Urinary bladder (tissue), 4 donors: ENCODE results near the gene CMIP. TPM values are rescaled to one million over a fixed set of nuclear protein-coding genes. Genes with fewer than 3 reads are reported as not detected.

ENCODE experiments used
- DNase-seq: peaks from one replicate; pipeline ENCODE4 v3.0.0-alpha.2; 2015; ENCODE audit errors: extremely low spot score
- H3K27ac ChIP-seq: one replicate; pipeline ENCODE4 v1.5.1; 2013; ENCODE audit warnings: low read depth, mild to moderate bottlenecking, moderate library complexity
- H3K36me3 ChIP-seq: one replicate; pipeline ENCODE4 v1.6.1; 2013; ENCODE audit warnings: mild to moderate bottlenecking, moderate library complexity; ENCODE audit not compliant: insufficient read depth
- H3K4me1 ChIP-seq: one replicate; pipeline ENCODE4 v1.6.1; 2013; ENCODE audit warnings: mild to moderate bottlenecking, moderate library complexity; ENCODE audit not compliant: insufficient read depth
- H3K4me3 ChIP-seq: one replicate; pipeline ENCODE4 v1.5.1; 2013; ENCODE audit warnings: low read depth, low read length
- WGBS: extraction: QIAGEN DNeasy Blood & Tissue Kit; methylation state at CpG from one replicate; pipeline ENCODE4 v1.1.7; 2013; 5-methylcytosine and 5-hydroxymethylcytosine counted together
- polyA plus RNA-seq: library from polyadenylated mRNA; stranded (reverse); fragments of 200-250 nt; gene quantifications from one replicate; pipeline ENCODE4 v1.2.3, GENCODE V29; 2013
- total RNA-seq: library from RNA; depleted of rRNA; stranded (reverse); fragments of >200 nt; gene quantifications from one replicate; pipeline ENCODE4 v1.2.3, GENCODE V29; 2014
- donor health status: healthy with polysubstance abuse.
- donor health status: healthy.

Gene CMIP
- total and polyA plus RNA-seq, 2 donors: 21.7 to 29.4 TPM

DNA sequence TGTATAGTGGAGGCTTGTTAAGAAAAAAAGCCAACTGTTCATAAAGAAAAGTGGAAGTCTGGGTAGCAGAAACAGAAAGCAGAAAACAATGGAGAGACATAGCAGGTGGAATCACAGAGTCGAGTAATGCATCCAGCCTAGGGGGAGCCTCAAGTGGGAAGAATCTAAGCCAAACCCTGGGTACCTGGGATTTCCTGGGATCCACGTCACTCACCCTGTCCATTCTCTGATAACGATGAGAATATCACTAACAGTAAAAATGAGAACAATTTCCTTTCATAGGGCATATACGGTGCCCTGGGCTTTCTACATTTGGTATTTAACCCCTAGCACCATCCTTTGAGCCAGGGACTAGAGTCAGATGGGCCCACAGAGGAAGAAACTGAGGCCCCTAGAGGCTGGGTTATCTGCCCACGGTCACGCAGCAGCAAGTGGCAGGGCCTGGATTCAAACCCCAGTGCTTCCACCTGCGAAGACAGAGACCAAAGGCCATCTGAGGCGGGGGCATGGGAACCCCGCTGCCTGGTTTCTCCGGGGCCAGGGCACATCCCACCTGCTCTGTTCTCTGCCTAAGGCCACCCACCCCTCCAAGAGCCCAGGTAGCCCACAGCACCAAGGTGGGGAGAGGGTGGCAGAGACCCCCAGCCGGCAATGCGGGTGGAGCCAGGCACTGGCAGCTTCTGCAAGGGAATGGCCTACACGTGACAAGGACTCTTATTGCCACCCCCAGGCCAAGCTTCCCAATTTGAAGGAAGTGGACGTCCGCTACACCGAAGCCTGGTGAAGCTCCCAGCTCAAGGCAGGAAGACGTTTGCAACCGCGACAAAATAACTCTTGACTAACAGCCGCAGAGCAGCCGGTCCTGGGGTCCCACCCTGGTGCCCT lies 264.6 kb downstream of the CMIP start:
- WGBS: 86% methylated on average over 21 of the region's 21 CpGs
- H3K36me3 ChIP-seq: peaks cover 4% of the 10 kb centered on the region

GRCh38 chr16:81710044-81710443 lies 265.4 kb downstream of the CMIP start:
- Histone ChIP-seq H3K27ac (no peak overlapping the region), H3K4me3 (no peak overlapping the region), H3K36me3 (peaks cover 2% of the 10 kb centered on the region), H3K4me1 (no peaks in the 10 kb centered on the region)
- 92% methylated on average over 20 of the region's 20 CpGs for WGBS
- DNase-seq: no peak

More for the DNA sequence above, 264.6 kb downstream of the CMIP start:
- Histone ChIP-seq H3K4me1 (no peaks in the 10 kb centered on the region), H3K27ac (no peak overlapping the region), H3K4me3 (no peak overlapping the region)
- no peak for DNase-seq

DNA sequence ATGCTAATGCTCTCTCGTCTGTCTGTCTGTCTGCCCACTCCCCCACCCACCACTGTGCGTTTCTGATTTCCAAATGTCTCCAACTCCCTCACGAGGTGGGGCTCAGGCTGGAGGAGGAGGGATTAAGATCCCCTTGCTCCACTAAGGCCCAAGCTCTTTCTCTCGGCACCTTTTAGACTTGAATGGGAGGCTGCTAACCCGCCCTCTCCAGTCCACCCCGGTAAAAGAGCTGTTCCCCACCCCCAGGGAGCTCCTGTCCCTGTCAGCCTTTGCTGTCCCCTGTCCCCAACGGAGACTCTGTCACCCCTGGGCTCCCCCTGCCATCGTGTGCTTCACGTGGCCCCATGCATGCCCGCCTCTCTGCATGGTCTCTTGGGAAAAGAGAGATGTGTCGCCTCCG lies 266.0 kb downstream of the CMIP start:
- no peak for DNase-seq
- no peak overlapping the region for H3K27ac ChIP-seq
- 75% methylated on average over 12 of the region's 12 CpGs for WGBS
- H3K4me3 ChIP-seq: no peak overlapping the region
- H3K36me3 ChIP-seq: no peaks in the 10 kb centered on the region
- no peaks in the 10 kb centered on the region for H3K4me1 ChIP-seq

- H3K4me1 ChIP-seq: no peaks in the 10 kb centered on the region
- WGBS: 34% methylated on average over 21 of the region's 21 CpGs
- H3K27ac ChIP-seq: no peak overlapping the region
- DNase-seq: no peak
- no peak overlapping the region for H3K4me3 ChIP-seq
- no peaks in the 10 kb centered on the region for H3K36me3 ChIP-seq
Measured at GRCh38 chr16:81711657-81712319, 267.2 kb downstream of the CMIP start.

DNA sequence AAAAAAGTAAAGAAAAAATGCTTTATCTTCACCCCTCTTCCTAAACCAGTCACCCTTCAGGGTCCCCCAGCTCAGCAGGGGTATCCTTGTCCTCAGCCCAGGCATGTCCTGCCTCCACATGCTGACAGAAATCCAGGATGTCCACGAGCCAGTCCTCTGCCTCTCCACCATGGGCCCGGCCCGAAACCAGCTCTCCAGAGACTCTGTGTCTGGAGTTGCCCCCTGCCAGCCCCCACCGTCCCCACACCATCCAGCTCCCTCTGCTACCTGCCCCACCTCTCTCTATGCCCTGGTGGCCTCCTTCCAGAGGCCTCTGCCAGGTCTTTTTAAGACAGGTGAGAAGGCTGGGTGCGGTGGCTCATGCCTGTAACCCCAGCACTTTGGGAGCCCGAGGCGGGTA lies 268.1 kb downstream of the CMIP start:
- 90% methylated on average over 7 of the region's 7 CpGs for WGBS
- no peaks in the 10 kb centered on the region for H3K4me1 ChIP-seq
- no peak overlapping the region for H3K4me3 ChIP-seq
- no peak for DNase-seq
- no peaks in the 10 kb centered on the region for H3K36me3 ChIP-seq
- H3K27ac ChIP-seq: no peak overlapping the region

DNA sequence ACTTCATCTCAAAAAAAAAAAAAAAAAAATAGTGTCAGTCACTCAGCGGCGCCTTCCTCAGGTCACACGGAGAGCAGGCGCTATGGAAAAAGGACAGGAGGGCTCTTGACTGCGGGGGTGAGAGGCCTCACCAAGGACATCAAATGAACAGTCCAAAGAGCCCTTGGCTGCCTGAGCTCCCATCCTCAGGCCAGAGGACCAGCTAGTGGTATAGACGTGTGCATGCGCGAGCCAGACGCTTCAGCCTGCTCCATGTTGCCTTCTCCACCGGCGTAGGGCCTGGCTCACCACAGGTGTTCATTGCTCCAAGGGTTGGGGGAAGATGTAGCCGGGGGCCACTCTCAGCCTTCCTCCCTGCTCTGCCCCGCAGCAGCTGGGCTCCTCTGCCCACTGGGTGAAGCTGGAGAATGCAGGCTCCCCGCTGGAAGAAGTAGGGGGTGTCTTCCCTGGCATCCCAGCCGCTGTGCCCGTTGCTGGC lies 268.7 kb downstream of the CMIP start:
- no peak for DNase-seq
- H3K36me3 ChIP-seq: no peaks in the 10 kb centered on the region
- no peak overlapping the region for H3K4me3 ChIP-seq
- 93% methylated on average over 16 of the region's 16 CpGs for WGBS
- no peak overlapping the region for H3K27ac ChIP-seq
- H3K4me1 ChIP-seq: no peaks in the 10 kb centered on the region

- no peak for DNase-seq
- Histone ChIP-seq H3K36me3 (no peaks in the 10 kb centered on the region), H3K4me3 (no peak overlapping the region), H3K27ac (no peak overlapping the region), H3K4me1 (no peaks in the 10 kb centered on the region)
- WGBS: 95% methylated on average over 11 of the region's 11 CpGs
Measured at GRCh38 chr16:81713796-81714195, 269.2 kb downstream of the CMIP start.

GRCh38 chr16:81714583-81714982 lies 270.0 kb downstream of the CMIP start:
- 94% methylated on average over 7 of the region's 7 CpGs for WGBS
- H3K4me1 ChIP-seq: no peaks in the 10 kb centered on the region
- H3K27ac ChIP-seq: no peak overlapping the region
- DNase-seq: no peak
- H3K4me3 ChIP-seq: no peak overlapping the region
- H3K36me3 ChIP-seq: no peaks in the 10 kb centered on the region

DNA sequence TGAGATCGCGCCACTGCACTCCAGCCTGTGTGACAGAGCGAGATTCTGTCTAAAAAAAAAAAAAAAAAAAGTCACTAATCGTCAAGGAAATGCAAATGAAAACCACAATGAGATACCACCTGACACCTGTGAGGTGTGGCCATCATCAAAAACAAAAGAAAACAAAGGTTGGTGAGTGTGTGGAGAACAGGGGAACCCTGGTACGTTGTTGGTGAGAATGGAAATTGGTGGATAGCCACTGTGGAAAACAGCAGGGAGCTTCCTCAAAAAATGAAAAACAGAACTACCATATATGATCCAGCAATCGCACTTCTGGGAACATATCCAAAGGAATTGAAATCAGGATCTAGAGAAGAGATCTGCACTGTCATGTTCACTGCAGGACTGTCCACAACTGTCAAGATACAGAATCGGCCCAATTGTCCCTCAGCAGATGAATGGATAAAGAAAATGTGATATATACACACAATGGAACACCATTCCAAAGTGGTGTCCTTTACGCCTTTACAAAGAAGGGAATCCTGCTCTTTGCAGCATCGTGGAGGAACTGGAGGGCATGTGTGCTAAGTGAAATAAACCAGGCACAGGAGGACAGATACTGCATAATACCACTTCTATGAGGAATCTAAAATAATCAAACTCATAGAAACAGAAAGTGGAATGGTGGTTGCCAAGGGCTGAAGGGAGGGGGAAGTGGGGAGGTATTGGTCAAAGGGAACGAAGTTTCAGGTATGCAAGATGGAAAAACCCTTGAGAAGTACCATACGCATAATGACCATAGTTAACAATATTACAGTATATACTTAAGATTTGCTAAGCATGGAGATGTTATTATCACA lies 271.0 kb downstream of the CMIP start:
- 55% methylated on average over 11 of the region's 11 CpGs for WGBS
- no peak overlapping the region for H3K27ac ChIP-seq
- H3K4me3 ChIP-seq: no peak overlapping the region

GRCh38 chr16:81716478-81717225 lies 272.0 kb downstream of the CMIP start:
- Histone ChIP-seq H3K27ac (no peak overlapping the region), H3K36me3 (no peaks in the 10 kb centered on the region), H3K4me3 (no peak overlapping the region), H3K4me1 (peaks cover 2% of the 10 kb centered on the region)
- 77% methylated on average over 10 of the region's 10 CpGs for WGBS
- DNase-seq: no peak

More for the DNA sequence above, 271.0 kb downstream of the CMIP start:
- no peaks in the 10 kb centered on the region for H3K4me1 ChIP-seq
- no peak for DNase-seq
- H3K36me3 ChIP-seq: no peaks in the 10 kb centered on the region

DNA sequence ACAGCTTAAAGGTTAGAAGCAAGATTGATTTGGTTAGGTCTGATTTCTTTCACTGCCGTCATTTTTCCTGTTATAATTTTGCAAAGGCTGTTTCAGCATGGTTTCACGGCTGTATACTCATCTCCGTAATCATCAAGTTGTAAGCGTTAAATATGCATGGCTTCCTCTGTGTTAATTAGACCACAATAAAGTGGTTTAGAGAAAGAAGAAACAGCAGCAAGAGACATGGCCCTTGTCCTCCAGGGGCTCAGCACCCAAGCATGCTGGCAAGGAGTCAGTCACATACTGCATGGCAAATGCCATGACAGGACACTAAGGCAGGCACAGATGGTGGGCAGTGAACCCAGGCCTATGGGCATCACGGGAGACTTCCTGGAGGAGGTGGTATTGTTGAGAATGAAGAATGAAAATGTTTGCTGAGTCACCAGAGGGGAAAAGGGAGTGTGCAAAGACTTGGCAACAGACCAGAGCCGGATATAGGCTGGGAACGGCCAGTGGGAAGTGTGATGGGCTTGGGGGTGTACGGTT lies 273.1 kb downstream of the CMIP start:
- Histone ChIP-seq H3K36me3 (no peaks in the 10 kb centered on the region), H3K4me3 (no peak overlapping the region), H3K27ac (no peak overlapping the region), H3K4me1 (peaks cover 2% of the 10 kb centered on the region)
- WGBS: 78% methylated on average over 8 of the region's 8 CpGs
- no peak for DNase-seq

GRCh38 chr16:81718637-81719036 lies 274.0 kb downstream of the CMIP start:
- H3K27ac ChIP-seq: no peak overlapping the region
- H3K4me1 ChIP-seq: peaks cover 2% of the 10 kb centered on the region
- H3K4me3 ChIP-seq: no peak overlapping the region
- DNase-seq: no peak
- WGBS: 75% methylated on average over 5 of the region's 5 CpGs
- no peaks in the 10 kb centered on the region for H3K36me3 ChIP-seq

DNA sequence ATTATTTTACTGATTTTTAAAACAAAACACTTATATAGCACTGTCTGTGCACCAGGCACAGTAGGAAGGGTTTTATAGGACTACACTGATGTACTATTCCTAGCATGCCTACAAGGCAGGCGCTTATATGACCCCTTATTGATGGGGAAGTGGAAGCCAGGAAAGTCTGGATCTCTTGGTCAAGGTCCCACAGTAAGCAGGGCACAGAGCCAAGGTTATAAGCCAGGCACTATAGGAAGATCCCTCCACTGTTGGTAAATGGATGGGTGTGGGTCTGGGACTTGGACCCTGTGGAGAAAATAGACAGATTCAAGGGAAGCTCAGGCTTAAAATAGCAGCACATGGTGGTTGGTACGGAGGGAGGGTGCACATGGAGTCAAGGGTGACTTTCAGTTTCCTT lies 275.4 kb downstream of the CMIP start:
- DNase-seq: no peak
- Histone ChIP-seq H3K36me3 (no peaks in the 10 kb centered on the region), H3K4me3 (no peak overlapping the region), H3K4me1 (peaks cover 2% of the 10 kb centered on the region), H3K27ac (no peak overlapping the region)
- WGBS: 91% methylated on average over 2 of the region's 2 CpGs
